T1000 (cell line): ENCODE results near the gene C16orf96.

Experiments used
- DNase-seq: peaks from one replicate; lab custom pipeline; 2025; ENCODE audit warnings: mixed read lengths; lab: John Stamatoyannopoulos, UW

C16orf96 gene

GRCh38 chr16:4556112-4556511, at the start of gene C16orf96:
Gene C16orf96 (plus strand): TSS chr16:4556340. CDS start chr16:4556490, 150 bp downstream.
- no peak for DNase-seq

- DNase-seq: no peak
Observed at GRCh38 chr16:4506450-4506849, 49.7 kb upstream of the C16orf96 start.

- no peak for DNase-seq
Observed at GRCh38 chr16:4507588-4508345, 48.4 kb upstream of the C16orf96 start.

GRCh38 chr16:4508806-4509205, 47.3 kb upstream of the C16orf96 start:
- no peak for DNase-seq

- DNase-seq: no peak
Observed at GRCh38 chr16:4509420-4509819, 46.7 kb upstream of the C16orf96 start.

GRCh38 chr16:4510131-4510530, 46.0 kb upstream of the C16orf96 start:
- DNase-seq: no peak

GRCh38 chr16:4510747-4511426, 45.3 kb upstream of the C16orf96 start:
- DNase-seq: no peak

- no peak for DNase-seq
Observed at GRCh38 chr16:4511441-4512082, 44.6 kb upstream of the C16orf96 start.

GRCh38 chr16:4512473-4512872, 43.7 kb upstream of the C16orf96 start:
- no peak for DNase-seq

GRCh38 chr16:4513086-4513860, 42.9 kb upstream of the C16orf96 start:
- DNase-seq: no peak

GRCh38 chr16:4513881-4514280, 42.3 kb upstream of the C16orf96 start:
- DNase-seq: no peak

GRCh38 chr16:4514606-4515005, 41.5 kb upstream of the C16orf96 start:
- DNase-seq: no peak

- no peak for DNase-seq
Observed at GRCh38 chr16:4515611-4516233, 40.4 kb upstream of the C16orf96 start.

GRCh38 chr16:4517812-4518680, 38.1 kb upstream of the C16orf96 start:
- no peak for DNase-seq

- no peak for DNase-seq
Observed at GRCh38 chr16:4519274-4520058, 36.7 kb upstream of the C16orf96 start.

- no peak for DNase-seq
Observed at GRCh38 chr16:4520913-4521312, 35.2 kb upstream of the C16orf96 start.

GRCh38 chr16:4522051-4522581, 34.0 kb upstream of the C16orf96 start:
- DNase-seq: no peak

- DNase-seq: no peak
Observed at GRCh38 chr16:4523686-4524085, 32.5 kb upstream of the C16orf96 start.

GRCh38 chr16:4524571-4524970, 31.6 kb upstream of the C16orf96 start:
- DNase-seq: no peak

- no peak for DNase-seq
Observed at GRCh38 chr16:4525069-4525468, 31.1 kb upstream of the C16orf96 start.
